NCI-H82 (cell line): ENCODE results near the gene TSPY9.
"Not testable (repeated sequence)": the region's sequence is repeated elsewhere in the genome, so short reads cannot be mapped to it uniquely, and the experiment has no call there.

Experiments
- DNase-seq: peaks from one replicate; lab custom pipeline; 2025; lab: John Stamatoyannopoulos, UW

Gene TSPY9

GRCh38 chrY:9486967-9487366 lies at the start of gene TSPY9:
TSPY9 (plus strand) TSS chrY:9487267; CDS start chrY:9487313, 46 bp downstream.
- not testable (repeated sequence) for DNase-seq

GRCh38 chrY:9466655-9467054 lies 20.4 kb upstream of the TSPY9 start, which contains the start of gene TSPY1:
TSPY1 (plus strand) TSS chrY:9466955; CDS start chrY:9467001, 46 bp downstream.
- DNase-seq: not testable (repeated sequence)

GRCh38 chrY:9504396-9504795 lies 17.3 kb downstream of the TSPY9 start:
- not testable (repeated sequence) for DNase-seq

GRCh38 chrY:9516287-9516686 lies 29.2 kb downstream of the TSPY9 start:
- not testable (repeated sequence) for DNase-seq

GRCh38 chrY:9527580-9527979 lies 40.5 kb downstream of the TSPY9 start, which contains the start of gene TSPY10:
TSPY10 (plus strand) TSS chrY:9527880; CDS start chrY:9527926, 46 bp downstream.
- not testable (repeated sequence) for DNase-seq
